GM21367 (cell line): ENCODE data around the gene CAMK2A.
"Not testable (repeated sequence)": the region's sequence is repeated elsewhere in the genome, so short reads cannot be mapped to it uniquely, and the experiment has no call there.

Source experiments
- ATAC-seq: cut with Tn5 transposase; IDR thresholded peaks from one replicate; pipeline ENCODE4 v1.9.1; 2021; ENCODE audit not compliant: unreplicated experiment

Gene CAMK2A

GRCh38 chr5:150238646-150239045, 50.9 kb downstream of the CAMK2A start:
- ATAC-seq: no peak

DNA sequence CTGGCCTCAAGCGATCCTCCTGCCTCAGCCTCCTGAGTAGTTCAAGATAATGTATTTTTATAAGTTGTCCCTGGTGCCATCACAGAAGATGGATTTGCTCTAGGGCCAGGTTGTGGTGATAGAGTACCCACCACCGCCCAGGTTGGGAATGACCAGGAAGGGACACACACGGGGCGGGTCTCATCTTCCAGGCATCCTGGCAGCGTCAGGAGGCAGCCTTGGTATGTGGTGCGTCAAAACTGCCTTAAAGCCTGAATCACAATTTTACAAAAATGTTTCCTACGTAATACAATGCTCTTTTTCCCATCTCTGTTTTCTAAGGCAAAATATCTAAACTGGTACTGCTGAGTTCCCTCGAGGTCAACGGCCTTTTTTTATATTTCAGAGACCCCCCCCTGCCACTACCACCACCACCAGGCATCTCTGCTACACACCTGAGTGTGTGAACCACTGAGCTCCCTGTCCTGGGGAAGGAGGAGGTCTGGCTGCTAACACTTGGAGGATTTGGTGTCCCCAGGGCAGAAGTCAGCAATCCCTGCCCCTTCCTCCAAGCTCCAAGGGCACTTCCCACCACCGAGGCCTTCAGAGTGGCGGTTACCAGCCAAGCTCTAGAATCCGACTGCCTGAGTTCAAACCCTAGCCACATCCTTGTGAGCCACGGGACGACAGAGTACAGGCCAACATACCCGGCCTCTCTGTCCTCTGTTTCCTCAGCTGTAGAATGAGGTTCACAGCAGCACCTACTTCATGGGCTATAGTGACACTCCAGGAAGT, 52.4 kb downstream of the CAMK2A start:
- no peak for ATAC-seq

GRCh38 chr5:150236313-150236712, 53.3 kb downstream of the CAMK2A start:
- no peak for ATAC-seq

DNA sequence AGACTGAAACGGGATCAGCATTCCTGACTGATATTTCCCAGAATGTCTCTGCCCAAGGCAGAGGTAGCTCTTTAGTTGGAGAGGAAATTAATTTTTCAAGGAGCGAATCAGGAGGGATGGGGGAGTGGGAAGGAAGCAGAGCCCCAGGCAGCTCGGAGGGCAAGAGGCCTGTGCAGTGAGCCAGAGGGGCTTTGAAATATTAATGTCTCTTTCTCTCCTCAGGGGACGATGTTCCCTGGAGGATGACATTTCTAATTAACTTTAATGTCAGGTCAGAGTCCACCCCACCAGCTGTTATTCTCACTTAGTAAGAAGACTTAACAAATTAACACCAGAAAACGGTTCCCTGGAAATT, 54.1 kb downstream of the CAMK2A start:
- no peak for ATAC-seq

DNA sequence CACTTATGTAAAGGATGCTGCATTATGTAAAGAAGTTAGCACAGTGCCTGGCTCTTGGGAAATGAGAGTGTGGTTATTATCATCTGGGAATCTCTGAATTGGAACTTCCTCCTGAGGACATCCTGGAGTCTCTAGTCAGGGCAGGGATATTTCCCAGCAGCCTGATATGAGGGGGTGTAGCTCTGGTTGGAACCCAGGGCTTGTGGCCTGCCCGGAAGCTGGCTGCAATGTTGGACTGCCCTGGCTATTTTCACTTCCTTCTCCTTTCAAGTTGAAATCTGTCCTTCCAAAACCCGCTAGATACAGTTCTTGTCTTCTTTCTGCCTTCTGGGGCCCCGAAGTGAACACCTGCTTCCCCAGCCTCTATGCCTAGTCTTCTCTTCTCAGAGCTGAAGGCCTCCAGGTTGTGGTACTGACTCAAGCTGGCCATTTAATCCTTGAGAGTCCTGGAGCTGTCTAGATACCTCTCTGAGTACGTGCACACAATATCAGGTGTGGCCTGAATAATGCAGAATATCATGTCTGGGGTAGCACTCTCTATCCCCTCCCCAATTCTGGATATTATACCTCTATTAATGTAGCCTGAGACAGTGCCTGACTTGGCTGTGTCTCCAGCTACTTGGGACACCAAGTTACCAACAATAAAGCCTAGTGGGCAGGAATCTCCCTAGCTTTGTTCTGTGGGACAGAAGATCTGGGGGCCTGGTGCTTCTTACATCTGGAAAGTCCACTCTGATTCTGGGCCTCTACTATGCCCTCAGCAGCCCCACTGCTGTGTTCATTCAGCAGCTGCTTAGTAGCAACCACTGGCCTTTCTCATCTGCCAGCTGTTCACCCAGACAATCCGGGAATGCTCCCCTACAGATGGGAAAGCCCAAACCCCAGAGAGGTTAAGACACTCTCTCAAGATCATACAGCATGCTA, 54.7 kb downstream of the CAMK2A start:
- ATAC-seq: no peak

- not testable (repeated sequence) for ATAC-seq
Measured at GRCh38 chr5:150233706-150234105, 55.9 kb downstream of the CAMK2A start.

- ATAC-seq: no peak
Measured at GRCh38 chr5:150230842-150231241, 58.7 kb downstream of the CAMK2A start.

DNA sequence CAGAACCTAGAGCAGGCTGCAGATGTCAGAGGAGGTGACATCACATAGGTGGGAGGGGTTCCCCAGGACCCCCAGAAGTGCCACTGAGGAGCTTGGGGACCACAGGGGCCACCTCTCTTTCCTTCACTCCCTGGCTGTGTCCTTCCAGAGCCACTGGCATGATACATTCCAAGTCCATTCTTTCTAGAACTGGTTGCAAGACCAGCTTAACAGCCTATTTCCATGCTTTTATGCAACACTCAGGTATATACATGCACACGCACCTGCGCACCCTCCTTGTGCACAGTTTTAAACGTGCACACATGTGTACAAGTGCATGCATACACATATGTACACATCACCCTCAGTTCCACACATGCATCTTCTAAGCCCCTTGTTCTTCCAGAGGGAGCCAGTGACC, 60.0 kb downstream of the CAMK2A start:
- ATAC-seq: no peak

- ATAC-seq: no peak
Measured at GRCh38 chr5:150227606-150228273, 61.8 kb downstream of the CAMK2A start.

- no peak for ATAC-seq
Measured at GRCh38 chr5:150227036-150227435, 62.5 kb downstream of the CAMK2A start.

GRCh38 chr5:150224483-150225027, 65.0 kb downstream of the CAMK2A start:
- ATAC-seq: no peak

- ATAC-seq: no peak
Measured at GRCh38 chr5:150223474-150223873, 66.1 kb downstream of the CAMK2A start.

DNA sequence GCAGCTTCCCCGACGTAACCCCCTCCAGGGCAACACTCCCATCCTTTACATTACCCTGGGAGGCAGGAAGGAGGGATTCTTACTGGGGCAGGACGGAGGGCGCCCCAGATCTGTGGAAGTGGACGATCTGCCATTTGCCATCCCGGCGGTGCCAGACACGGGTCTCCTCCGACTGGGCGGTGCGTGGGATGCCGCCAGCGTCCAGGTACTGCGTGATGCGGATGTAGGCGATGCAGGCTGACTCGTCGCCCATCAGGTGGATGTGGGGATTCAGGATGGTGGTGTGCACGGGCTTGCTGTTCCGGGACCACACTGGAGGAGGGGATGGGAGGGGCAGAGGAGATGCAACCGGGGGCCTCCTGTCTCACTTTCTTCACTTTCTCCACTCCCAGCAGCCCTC, 66.7 kb downstream of the CAMK2A start:
- no peak for ATAC-seq

- no peak for ATAC-seq
Measured at GRCh38 chr5:150221471-150221870, 68.1 kb downstream of the CAMK2A start.

DNA sequence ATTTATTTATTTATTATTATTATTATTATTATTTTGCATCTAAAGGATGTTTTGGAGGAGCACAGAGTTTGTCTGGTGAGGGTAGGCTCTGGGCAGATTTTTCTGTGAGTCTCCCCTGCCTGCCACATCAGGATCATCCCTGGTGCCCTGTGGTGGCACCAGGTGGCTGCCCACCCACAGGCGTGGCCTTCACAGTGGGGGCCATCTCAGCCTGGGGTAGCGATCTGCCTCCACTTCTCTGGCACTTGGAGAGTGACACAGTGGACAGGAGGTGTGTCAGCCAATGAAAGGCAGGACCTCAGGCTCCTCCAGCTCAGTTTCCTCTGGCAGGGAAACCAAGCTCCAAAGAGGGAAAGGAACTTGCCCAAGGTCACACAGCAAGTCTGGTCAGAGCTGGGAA, 69.7 kb downstream of the CAMK2A start:
- no peak for ATAC-seq

- ATAC-seq: no peak
Measured at GRCh38 chr5:150219142-150219541, 70.4 kb downstream of the CAMK2A start.

GRCh38 chr5:150218693-150219035, 70.9 kb downstream of the CAMK2A start:
- ATAC-seq: no peak

- peak; percentile 82 for ATAC-seq
Measured at GRCh38 chr5:150217873-150218692, 71.5 kb downstream of the CAMK2A start.

- ATAC-seq: no peak
Measured at GRCh38 chr5:150217038-150217437, 72.5 kb downstream of the CAMK2A start.
